Measurements from ENCODE around the gene SATB1. TPM values are rescaled to one million over a fixed set of nuclear protein-coding genes. Genes with fewer than 3 reads are reported as not detected.

SATB1 gene
- total and polyA plus RNA-seq, 2 of the 8 experiments (the other 6 are each of a cell fraction or from before 2014, with no cell fraction given): 18.8 to 28.0 TPM

DNA sequence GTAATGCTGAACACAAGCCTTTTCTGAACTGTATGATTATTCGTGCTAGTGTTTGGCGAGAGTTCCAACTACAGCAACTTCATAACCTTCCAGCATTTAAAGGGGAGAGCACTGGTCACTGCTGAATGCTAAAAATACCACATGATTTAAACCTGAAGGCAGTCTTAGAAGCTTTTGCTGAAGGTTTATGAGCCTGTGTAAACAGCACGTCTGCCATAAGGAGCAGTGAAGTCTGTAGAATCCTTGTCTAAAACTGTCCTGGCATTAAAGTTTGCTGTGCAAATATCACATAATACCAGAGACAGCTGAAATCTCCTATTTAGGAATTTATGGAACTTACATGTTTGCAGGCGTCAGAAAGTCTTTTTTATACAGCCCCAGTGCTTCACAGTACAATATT is 5.9 kb downstream of the SATB1 start (continued):
- no peak for TF ChIP-seq POLR2A (IDR thresholded peaks at IDR 0.05; ENCODE audit: control extremely low read depth in 1 of 2, low read depth in 2 of 2, low read length in 2 of 2)
- no peak for TF ChIP-seq TBP (IDR thresholded peaks at IDR 0.05; ENCODE audit: low read depth, low read length)
- TF ChIP-seq, protein P1, sequence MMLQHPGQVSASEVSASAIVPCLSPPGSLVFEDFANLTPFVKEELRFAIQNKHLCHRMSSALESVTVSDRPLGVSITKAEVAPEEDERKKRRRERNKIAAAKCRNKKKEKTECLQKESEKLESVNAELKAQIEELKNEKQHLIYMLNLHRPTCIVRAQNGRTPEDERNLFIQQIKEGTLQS (IDR thresholded peaks at IDR 0.05; ENCODE audit: insufficient read depth, low read depth, low read length): no peak
- no peak for TF ChIP-seq EZH2 (IDR thresholded peaks at IDR 0.05; ENCODE audit: low read depth, low read length, severe bottlenecking)
- no peak for TF ChIP-seq CHD2 (IDR thresholded peaks at IDR 0.05; ENCODE audit: low read length)

All from H1 (cell line).